HepG2 (cell line): Measurements from ENCODE around the gene TRAF4.

ENCODE experiments used
- EHMT2 ChIP-seq: fragments of 200-600 bp; sonication (generic); IDR thresholded peaks from 2 replicates; pipeline ENCODE4 v1.7.0; 2017; ENCODE audit warnings: antibody characterized with exemption, low read depth, low read length, borderline replicate concordance
- JUND ChIP-seq: sonication (generic); formaldehyde crosslinking; IDR thresholded peaks from 2 replicates; pipeline ENCODE4 v1.8.0; 2022; ENCODE audit warnings: mild to moderate bottlenecking, missing genetic modification reagents
- MAX ChIP-seq: IDR thresholded peaks from 2 replicates; pipeline ENCODE4 v1.6.1; 2012; ENCODE audit warnings: inconsistent platforms
- POLR2A ChIP-seq, 2 experiments: IDR thresholded peaks; 2 replicates each; pipeline ENCODE4 v1.6.1; 2011; ENCODE audit warnings: low read depth in 2 of 2, low read length in 2 of 2, mild to moderate bottlenecking in 1 of 2, moderate library complexity in 1 of 2; ENCODE audit not compliant: insufficient read depth in 1 of 2
- SRF ChIP-seq: IDR thresholded peaks from 2 replicates; pipeline ENCODE4 v1.6.1; 2011; ENCODE audit warnings: mild to moderate bottlenecking, low read depth, low read length, moderate library complexity
- ZKSCAN8 ChIP-seq: IDR thresholded peaks from 2 replicates; pipeline ENCODE4 v1.6.1; 2016; ENCODE audit warnings: borderline replicate concordance, missing genetic modification reagents, missing compliant biosample characterization
- TF ChIP-seq, protein P1 (sequence below): sonication (generic); formaldehyde crosslinking; conservative IDR thresholded peaks from 2 replicates; pipeline ENCODE4 v1.4.0; 2020; ENCODE audit warnings: missing genetic modification reagents
- TF ChIP-seq, protein P2 (sequence below): sonication (generic); formaldehyde crosslinking; conservative IDR thresholded peaks from 2 replicates; pipeline ENCODE4 v1.4.0; 2020; ENCODE audit warnings: missing genetic modification reagents
- TF ChIP-seq, protein P3 (sequence below): sonication (generic); formaldehyde crosslinking; conservative IDR thresholded peaks from 2 replicates; pipeline ENCODE4 v1.8.1; 2023; ENCODE audit warnings: missing genetic modification reagents
- TF ChIP-seq, protein P4 (sequence below): sonication (generic); formaldehyde crosslinking; IDR thresholded peaks from 2 replicates; pipeline ENCODE4 v1.5.1; 2020; ENCODE audit warnings: mild to moderate bottlenecking, moderate library complexity, missing genetic modification reagents

GRCh38 chr17:28735242-28735722 lies 8.5 kb upstream of the TRAF4 start:
- TF ChIP-seq, protein P1, sequence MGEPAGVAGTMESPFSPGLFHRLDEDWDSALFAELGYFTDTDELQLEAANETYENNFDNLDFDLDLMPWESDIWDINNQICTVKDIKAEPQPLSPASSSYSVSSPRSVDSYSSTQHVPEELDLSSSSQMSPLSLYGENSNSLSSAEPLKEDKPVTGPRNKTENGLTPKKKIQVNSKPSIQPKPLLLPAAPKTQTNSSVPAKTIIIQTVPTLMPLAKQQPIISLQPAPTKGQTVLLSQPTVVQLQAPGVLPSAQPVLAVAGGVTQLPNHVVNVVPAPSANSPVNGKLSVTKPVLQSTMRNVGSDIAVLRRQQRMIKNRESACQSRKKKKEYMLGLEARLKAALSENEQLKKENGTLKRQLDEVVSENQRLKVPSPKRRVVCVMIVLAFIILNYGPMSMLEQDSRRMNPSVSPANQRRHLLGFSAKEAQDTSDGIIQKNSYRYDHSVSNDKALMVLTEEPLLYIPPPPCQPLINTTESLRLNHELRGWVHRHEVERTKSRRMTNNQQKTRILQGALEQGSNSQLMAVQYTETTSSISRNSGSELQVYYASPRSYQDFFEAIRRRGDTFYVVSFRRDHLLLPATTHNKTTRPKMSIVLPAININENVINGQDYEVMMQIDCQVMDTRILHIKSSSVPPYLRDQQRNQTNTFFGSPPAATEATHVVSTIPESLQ (CRISPR knock-in tag): no peak
- TF ChIP-seq ZKSCAN8 (CRISPR knock-in tag) (no peak), SRF (no peak), MAX (no peak), POLR2A (IDR thresholded peaks at IDR 0.05; ENCODE audit: insufficient read depth in 1 of 2, low read depth in 2 of 2, low read length in 2 of 2) (no peak), JUND (no peak), EHMT2 (no peak)
- TF ChIP-seq, protein P2, sequence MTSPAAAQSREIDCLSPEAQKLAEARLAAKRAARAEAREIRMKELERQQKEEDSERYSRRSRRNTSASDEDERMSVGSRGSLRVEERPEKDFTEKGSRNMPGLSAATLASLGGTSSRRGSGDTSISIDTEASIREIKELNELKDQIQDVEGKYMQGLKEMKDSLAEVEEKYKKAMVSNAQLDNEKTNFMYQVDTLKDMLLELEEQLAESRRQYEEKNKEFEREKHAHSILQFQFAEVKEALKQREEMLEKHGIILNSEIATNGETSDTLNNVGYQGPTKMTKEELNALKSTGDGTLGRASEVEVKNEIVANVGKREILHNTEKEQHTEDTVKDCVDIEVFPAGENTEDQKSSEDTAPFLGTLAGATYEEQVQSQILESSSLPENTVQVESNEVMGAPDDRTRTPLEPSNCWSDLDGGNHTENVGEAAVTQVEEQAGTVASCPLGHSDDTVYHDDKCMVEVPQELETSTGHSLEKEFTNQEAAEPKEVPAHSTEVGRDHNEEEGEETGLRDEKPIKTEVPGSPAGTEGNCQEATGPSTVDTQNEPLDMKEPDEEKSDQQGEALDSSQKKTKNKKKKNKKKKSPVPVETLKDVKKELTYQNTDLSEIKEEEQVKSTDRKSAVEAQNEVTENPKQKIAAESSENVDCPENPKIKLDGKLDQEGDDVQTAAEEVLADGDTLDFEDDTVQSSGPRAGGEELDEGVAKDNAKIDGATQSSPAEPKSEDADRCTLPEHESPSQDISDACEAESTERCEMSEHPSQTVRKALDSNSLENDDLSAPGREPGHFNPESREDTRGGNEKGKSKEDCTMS (CRISPR knock-in tag): no peak
- TF ChIP-seq, protein P3, sequence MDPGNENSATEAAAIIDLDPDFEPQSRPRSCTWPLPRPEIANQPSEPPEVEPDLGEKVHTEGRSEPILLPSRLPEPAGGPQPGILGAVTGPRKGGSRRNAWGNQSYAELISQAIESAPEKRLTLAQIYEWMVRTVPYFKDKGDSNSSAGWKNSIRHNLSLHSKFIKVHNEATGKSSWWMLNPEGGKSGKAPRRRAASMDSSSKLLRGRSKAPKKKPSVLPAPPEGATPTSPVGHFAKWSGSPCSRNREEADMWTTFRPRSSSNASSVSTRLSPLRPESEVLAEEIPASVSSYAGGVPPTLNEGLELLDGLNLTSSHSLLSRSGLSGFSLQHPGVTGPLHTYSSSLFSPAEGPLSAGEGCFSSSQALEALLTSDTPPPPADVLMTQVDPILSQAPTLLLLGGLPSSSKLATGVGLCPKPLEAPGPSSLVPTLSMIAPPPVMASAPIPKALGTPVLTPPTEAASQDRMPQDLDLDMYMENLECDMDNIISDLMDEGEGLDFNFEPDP (CRISPR knock-in tag): no peak
- TF ChIP-seq, protein P4, sequence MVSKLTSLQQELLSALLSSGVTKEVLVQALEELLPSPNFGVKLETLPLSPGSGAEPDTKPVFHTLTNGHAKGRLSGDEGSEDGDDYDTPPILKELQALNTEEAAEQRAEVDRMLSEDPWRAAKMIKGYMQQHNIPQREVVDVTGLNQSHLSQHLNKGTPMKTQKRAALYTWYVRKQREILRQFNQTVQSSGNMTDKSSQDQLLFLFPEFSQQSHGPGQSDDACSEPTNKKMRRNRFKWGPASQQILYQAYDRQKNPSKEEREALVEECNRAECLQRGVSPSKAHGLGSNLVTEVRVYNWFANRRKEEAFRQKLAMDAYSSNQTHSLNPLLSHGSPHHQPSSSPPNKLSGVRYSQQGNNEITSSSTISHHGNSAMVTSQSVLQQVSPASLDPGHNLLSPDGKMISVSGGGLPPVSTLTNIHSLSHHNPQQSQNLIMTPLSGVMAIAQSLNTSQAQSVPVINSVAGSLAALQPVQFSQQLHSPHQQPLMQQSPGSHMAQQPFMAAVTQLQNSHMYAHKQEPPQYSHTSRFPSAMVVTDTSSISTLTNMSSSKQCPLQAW (CRISPR knock-in tag): no peak
